SK-N-MC (cell line): ENCODE measurements around the gene MIPOL1.

ENCODE experiments used
- DNase-seq: peaks from one replicate; pipeline ENCODE4 v3.0.0-alpha.2; 2011; ENCODE audit warnings: low read depth, low spot score
- H3K27ac ChIP-seq: fragments of 200-600 bp; sonication (generic); 2 replicates; pipeline ENCODE4 v1.5.1; 2016; ENCODE audit warnings: mixed run types
- H3K36me3 ChIP-seq: fragments of 200-600 bp; sonication (generic); 2 replicates; pipeline ENCODE4 v1.6.1; 2017; ENCODE audit warnings: antibody characterized with exemption, low read length, mixed read lengths; ENCODE audit not compliant: insufficient read depth
- H3K4me3 ChIP-seq: fragments of 200-600 bp; sonication (generic); 2 replicates; pipeline ENCODE4 v1.5.1; 2016
- H3K9ac ChIP-seq: fragments of 200-600 bp; sonication (generic); 2 replicates; pipeline ENCODE4 v1.8.0; 2017; ENCODE audit warnings: mixed run types, mixed read lengths; ENCODE audit not compliant: insufficient read length
- H3K9me3 ChIP-seq: fragments of 200-600 bp; sonication (generic); 2 replicates; pipeline ENCODE4 v1.6.1; 2017; ENCODE audit warnings: low read depth, mild to moderate bottlenecking, antibody characterized with exemption, low read length, moderate library complexity, mixed read lengths
- EZH2 ChIP-seq: fragments of 200-600 bp; sonication (generic); IDR thresholded peaks from one replicate; pipeline ENCODE4 v1.6.1; 2017; ENCODE audit warnings: antibody characterized with exemption
- FOXP2 ChIP-seq: optimal IDR thresholded peaks from 2 replicates; pipeline ENCODE3; 2011; ENCODE audit warnings: mild to moderate bottlenecking, moderate library complexity; ENCODE audit not compliant: insufficient read depth; ENCODE audit errors: extremely low read length, control extremely low read depth
- POLR2AphosphoS5 ChIP-seq: IDR thresholded peaks from 2 replicates; pipeline ENCODE4 v1.6.1; 2012; ENCODE audit warnings: mild to moderate bottlenecking, low read depth, low read length, borderline replicate concordance

The MIPOL1 gene

GRCh38 chr14:37254411-37254947, 56.7 kb downstream of the MIPOL1 start:
- H3K36me3 ChIP-seq, result no peaks in the 10 kb centered on the region
- H3K9ac ChIP-seq, result peak overlapping the region; percentile 52
- H3K27ac ChIP-seq, result peak overlapping the region; percentile 79
- H3K9me3 ChIP-seq, result no peaks in the 10 kb centered on the region
- DNase-seq, result no peak
- TF ChIP-seq FOXP2 (no peak), POLR2AphosphoS5 (no peak), EZH2 (no peak)
- peak overlapping the region; percentile 61 for H3K4me3 ChIP-seq

- no peak for TF ChIP-seq FOXP2
- no peak for TF ChIP-seq POLR2AphosphoS5
- TF ChIP-seq EZH2, result no peak
- no peaks in the 10 kb centered on the region for H3K9me3 ChIP-seq
- H3K4me3 ChIP-seq, result no peak overlapping the region
- H3K9ac ChIP-seq, result no peak overlapping the region
- no peaks in the 10 kb centered on the region for H3K36me3 ChIP-seq
- no peak for DNase-seq
- H3K27ac ChIP-seq, result no peak overlapping the region
Observed at GRCh38 chr14:37257501-37258070, 59.8 kb downstream of the MIPOL1 start.

- no peak overlapping the region for H3K27ac ChIP-seq
- DNase-seq, result no peak
- H3K36me3 ChIP-seq, result peaks cover 4% of the 10 kb centered on the region
- H3K9me3 ChIP-seq, result no peaks in the 10 kb centered on the region
- H3K9ac ChIP-seq, result no peak overlapping the region
- H3K4me3 ChIP-seq, result no peak overlapping the region
- TF ChIP-seq EZH2, result no peak
- TF ChIP-seq POLR2AphosphoS5, result no peak
- TF ChIP-seq FOXP2, result no peak
Observed at GRCh38 chr14:37262649-37263048, 64.9 kb downstream of the MIPOL1 start.

- H3K9ac ChIP-seq, result no peak overlapping the region
- H3K4me3 ChIP-seq, result no peak overlapping the region
- TF ChIP-seq FOXP2 (no peak), EZH2 (no peak), POLR2AphosphoS5 (no peak)
- H3K36me3 ChIP-seq, result peaks cover 6% of the 10 kb centered on the region
- H3K9me3 ChIP-seq, result no peaks in the 10 kb centered on the region
- H3K27ac ChIP-seq, result no peak overlapping the region
- no peak for DNase-seq
Observed at GRCh38 chr14:37263656-37264236, 66.0 kb downstream of the MIPOL1 start.

GRCh38 chr14:37268788-37269187, 71.1 kb downstream of the MIPOL1 start:
- Histone ChIP-seq H3K27ac (no peak overlapping the region), H3K9me3 (no peaks in the 10 kb centered on the region), H3K4me3 (no peak overlapping the region), H3K36me3 (peaks cover 6% of the 10 kb centered on the region), H3K9ac (no peak overlapping the region)
- TF ChIP-seq EZH2 (no peak), POLR2AphosphoS5 (no peak), FOXP2 (no peak)
- DNase-seq, result no peak

GRCh38 chr14:37270629-37271028, 72.9 kb downstream of the MIPOL1 start:
- no peak overlapping the region for H3K4me3 ChIP-seq
- no peak overlapping the region for H3K27ac ChIP-seq
- no peak for DNase-seq
- H3K9me3 ChIP-seq, result no peaks in the 10 kb centered on the region
- H3K9ac ChIP-seq, result no peak overlapping the region
- TF ChIP-seq EZH2 (no peak), FOXP2 (no peak), POLR2AphosphoS5 (no peak)
- peaks cover 6% of the 10 kb centered on the region for H3K36me3 ChIP-seq

- TF ChIP-seq FOXP2 (no peak), POLR2AphosphoS5 (no peak), EZH2 (no peak)
- H3K27ac ChIP-seq, result no peak overlapping the region
- H3K9me3 ChIP-seq, result no peaks in the 10 kb centered on the region
Observed at GRCh38 chr14:37272569-37272968, 74.8 kb downstream of the MIPOL1 start.

GRCh38 chr14:37274652-37275051, 76.9 kb downstream of the MIPOL1 start:
- H3K9ac ChIP-seq, result no peak overlapping the region
- H3K27ac ChIP-seq, result no peak overlapping the region
- no peaks in the 10 kb centered on the region for H3K9me3 ChIP-seq
- no peak for TF ChIP-seq POLR2AphosphoS5
- no peaks in the 10 kb centered on the region; the same call in none of the 2 replicates for H3K36me3 ChIP-seq
- DNase-seq, result no peak
- H3K4me3 ChIP-seq, result no peak overlapping the region

More at GRCh38 chr14:37272569-37272968, 74.8 kb downstream of the MIPOL1 start:
- Histone ChIP-seq H3K36me3 (peaks cover 3% of the 10 kb centered on the region), H3K4me3 (no peak overlapping the region), H3K9ac (no peak overlapping the region)
- DNase-seq, result no peak
